DND-41 (cell line): Measurements from ENCODE around the gene MRAS.

Experiments
- EZH2 ChIP-seq: IDR thresholded peaks from 3 replicates; pipeline ENCODE4 v1.6.1; 2012; ENCODE audit warnings: borderline replicate concordance, low read depth, mild to moderate bottlenecking, moderate library complexity, low read length, inconsistent platforms; ENCODE audit not compliant: severe bottlenecking
- TF ChIP-seq, protein P1 (sequence below): IDR thresholded peaks from 2 replicates; pipeline ENCODE4 v1.5.1; 2012; ENCODE audit warnings: borderline replicate concordance, low read length, moderate library complexity, mild to moderate bottlenecking; ENCODE audit not compliant: poor library complexity, severe bottlenecking; ENCODE audit errors: extremely low read depth

DNA sequence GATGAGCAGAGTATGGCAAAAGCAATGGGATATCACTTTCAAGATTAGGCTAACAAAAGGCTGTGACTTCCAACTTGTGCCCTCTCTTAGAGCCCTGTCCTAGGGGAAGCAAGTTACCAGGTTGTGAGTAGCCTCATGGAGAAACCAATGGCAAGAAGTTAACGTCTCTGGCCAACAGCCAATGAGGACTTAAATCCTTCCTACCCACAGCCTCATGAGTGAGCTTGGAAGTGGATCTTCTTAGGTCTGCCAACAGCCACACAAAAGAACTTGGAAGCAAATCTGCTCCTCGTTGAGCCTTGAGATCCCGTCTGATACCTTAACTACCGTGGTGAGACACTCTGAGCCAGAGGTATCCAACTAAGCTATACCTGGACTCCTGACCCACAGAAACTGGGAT is 24.4 kb upstream of the MRAS start:
- TF ChIP-seq, protein P1, sequence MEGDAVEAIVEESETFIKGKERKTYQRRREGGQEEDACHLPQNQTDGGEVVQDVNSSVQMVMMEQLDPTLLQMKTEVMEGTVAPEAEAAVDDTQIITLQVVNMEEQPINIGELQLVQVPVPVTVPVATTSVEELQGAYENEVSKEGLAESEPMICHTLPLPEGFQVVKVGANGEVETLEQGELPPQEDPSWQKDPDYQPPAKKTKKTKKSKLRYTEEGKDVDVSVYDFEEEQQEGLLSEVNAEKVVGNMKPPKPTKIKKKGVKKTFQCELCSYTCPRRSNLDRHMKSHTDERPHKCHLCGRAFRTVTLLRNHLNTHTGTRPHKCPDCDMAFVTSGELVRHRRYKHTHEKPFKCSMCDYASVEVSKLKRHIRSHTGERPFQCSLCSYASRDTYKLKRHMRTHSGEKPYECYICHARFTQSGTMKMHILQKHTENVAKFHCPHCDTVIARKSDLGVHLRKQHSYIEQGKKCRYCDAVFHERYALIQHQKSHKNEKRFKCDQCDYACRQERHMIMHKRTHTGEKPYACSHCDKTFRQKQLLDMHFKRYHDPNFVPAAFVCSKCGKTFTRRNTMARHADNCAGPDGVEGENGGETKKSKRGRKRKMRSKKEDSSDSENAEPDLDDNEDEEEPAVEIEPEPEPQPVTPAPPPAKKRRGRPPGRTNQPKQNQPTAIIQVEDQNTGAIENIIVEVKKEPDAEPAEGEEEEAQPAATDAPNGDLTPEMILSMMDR = no peak
- no peak for TF ChIP-seq EZH2
